NCI-H1092 (cell line): Measurements from ENCODE around the gene RANBP2.
"Not testable (repeated sequence)": the region's sequence is repeated elsewhere in the genome, so short reads cannot be mapped to it uniquely, and the experiment has no call there.

Source experiments
- DNase-seq: peaks from one replicate; lab custom pipeline; 2025; lab: John Stamatoyannopoulos, UW

Gene RANBP2

GRCh38 chr2:108719149-108720044, at the start of gene RANBP2:
TSS of gene RANBP2 (plus strand) at chr2:108719482. CDS start at chr2:108719607, 125 bp downstream.
- DNase-seq = peak; percentile 90

- DNase-seq = not testable (repeated sequence)
These were observed 49.0 kb upstream of the RANBP2 start for GRCh38 chr2:108670282-108670681.

- DNase-seq = not testable (repeated sequence)
These were observed 47.0 kb upstream of the RANBP2 start for GRCh38 chr2:108672200-108672805.

GRCh38 chr2:108676522-108676921, 42.8 kb upstream of the RANBP2 start:
- not testable (repeated sequence) for DNase-seq

- DNase-seq = not testable (repeated sequence)
These were observed 42.0 kb upstream of the RANBP2 start for GRCh38 chr2:108677239-108677744.

- not testable (repeated sequence) for DNase-seq
These were observed 41.1 kb upstream of the RANBP2 start for GRCh38 chr2:108678198-108678651.

- DNase-seq = not testable (repeated sequence)
These were observed 38.5 kb upstream of the RANBP2 start for GRCh38 chr2:108680805-108681204.

- DNase-seq = not testable (repeated sequence)
These were observed 30.2 kb upstream of the RANBP2 start for GRCh38 chr2:108688818-108689756.

- DNase-seq = not testable (repeated sequence)
These were observed 29.3 kb upstream of the RANBP2 start for GRCh38 chr2:108690001-108690400.

GRCh38 chr2:108691447-108691846, 27.8 kb upstream of the RANBP2 start:
- no peak for DNase-seq

GRCh38 chr2:108701208-108701607, 18.1 kb upstream of the RANBP2 start:
- no peak for DNase-seq

GRCh38 chr2:108701806-108702205, 17.5 kb upstream of the RANBP2 start:
- no peak for DNase-seq

GRCh38 chr2:108704871-108705270, 14.4 kb upstream of the RANBP2 start:
- DNase-seq = no peak

- no peak for DNase-seq
These were observed 12.0 kb upstream of the RANBP2 start for GRCh38 chr2:108707300-108707699.

- DNase-seq = not testable (repeated sequence)
These were observed 2.3 kb upstream of the RANBP2 start for GRCh38 chr2:108716971-108717370.

GRCh38 chr2:108726048-108726447, 6.8 kb downstream of the RANBP2 start:
- not testable (repeated sequence) for DNase-seq

GRCh38 chr2:108734656-108735055, 15.4 kb downstream of the RANBP2 start:
- DNase-seq = not testable (repeated sequence)

- DNase-seq = not testable (repeated sequence)
These were observed 38.7 kb downstream of the RANBP2 start for GRCh38 chr2:108757973-108758372.

GRCh38 chr2:108762618-108763017, 43.3 kb downstream of the RANBP2 start:
- not testable (repeated sequence) for DNase-seq

- not testable (repeated sequence) for DNase-seq
These were observed 47.4 kb downstream of the RANBP2 start for GRCh38 chr2:108766671-108767070.

GRCh38 chr2:108767859-108768258, 48.6 kb downstream of the RANBP2 start:
- not testable (repeated sequence) for DNase-seq

GRCh38 chr2:108776475-108776874, 57.2 kb downstream of the RANBP2 start:
- no peak for DNase-seq
